Fibroblast of the aortic adventitia (primary cell): ENCODE results near the gene GLI3. TPM values are rescaled to one million over a fixed set of nuclear protein-coding genes. Genes with fewer than 3 reads are reported as not detected.

Source experiments
- DNase-seq: peaks from one replicate; pipeline ENCODE4 v3.0.0-alpha.2; 2010; ENCODE audit warnings: low read depth
- H3K4me3 ChIP-seq: 2 replicates; pipeline ENCODE4 v1.5.1; 2011; ENCODE audit warnings: low read depth, mild to moderate bottlenecking, control low read depth, low read length, moderate library complexity
- total RNA-seq: library from RNA; depleted of rRNA; stranded (reverse); fragments of >200 nt; gene quantifications from 2 replicates; pipeline ENCODE4 v1.2.3, GENCODE V29; 2012; ENCODE audit warnings: low replicate concordance
- TF ChIP-seq, protein P1 (sequence below): IDR thresholded peaks from 2 replicates; pipeline ENCODE4 v1.5.1; 2011; ENCODE audit warnings: mild to moderate bottlenecking, low read length, control low read depth, inconsistent platforms; ENCODE audit not compliant: insufficient read depth

The GLI3 gene
- total RNA-seq, 1 donor: 7.0 TPM

- H3K4me3 ChIP-seq: no peak overlapping the region
- TF ChIP-seq, protein P1, sequence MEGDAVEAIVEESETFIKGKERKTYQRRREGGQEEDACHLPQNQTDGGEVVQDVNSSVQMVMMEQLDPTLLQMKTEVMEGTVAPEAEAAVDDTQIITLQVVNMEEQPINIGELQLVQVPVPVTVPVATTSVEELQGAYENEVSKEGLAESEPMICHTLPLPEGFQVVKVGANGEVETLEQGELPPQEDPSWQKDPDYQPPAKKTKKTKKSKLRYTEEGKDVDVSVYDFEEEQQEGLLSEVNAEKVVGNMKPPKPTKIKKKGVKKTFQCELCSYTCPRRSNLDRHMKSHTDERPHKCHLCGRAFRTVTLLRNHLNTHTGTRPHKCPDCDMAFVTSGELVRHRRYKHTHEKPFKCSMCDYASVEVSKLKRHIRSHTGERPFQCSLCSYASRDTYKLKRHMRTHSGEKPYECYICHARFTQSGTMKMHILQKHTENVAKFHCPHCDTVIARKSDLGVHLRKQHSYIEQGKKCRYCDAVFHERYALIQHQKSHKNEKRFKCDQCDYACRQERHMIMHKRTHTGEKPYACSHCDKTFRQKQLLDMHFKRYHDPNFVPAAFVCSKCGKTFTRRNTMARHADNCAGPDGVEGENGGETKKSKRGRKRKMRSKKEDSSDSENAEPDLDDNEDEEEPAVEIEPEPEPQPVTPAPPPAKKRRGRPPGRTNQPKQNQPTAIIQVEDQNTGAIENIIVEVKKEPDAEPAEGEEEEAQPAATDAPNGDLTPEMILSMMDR: no peak
- DNase-seq: peak; percentile 53
Observed at GRCh38 chr7:42238709-42239366, 1.8 kb upstream of the GLI3 start.

DNA sequence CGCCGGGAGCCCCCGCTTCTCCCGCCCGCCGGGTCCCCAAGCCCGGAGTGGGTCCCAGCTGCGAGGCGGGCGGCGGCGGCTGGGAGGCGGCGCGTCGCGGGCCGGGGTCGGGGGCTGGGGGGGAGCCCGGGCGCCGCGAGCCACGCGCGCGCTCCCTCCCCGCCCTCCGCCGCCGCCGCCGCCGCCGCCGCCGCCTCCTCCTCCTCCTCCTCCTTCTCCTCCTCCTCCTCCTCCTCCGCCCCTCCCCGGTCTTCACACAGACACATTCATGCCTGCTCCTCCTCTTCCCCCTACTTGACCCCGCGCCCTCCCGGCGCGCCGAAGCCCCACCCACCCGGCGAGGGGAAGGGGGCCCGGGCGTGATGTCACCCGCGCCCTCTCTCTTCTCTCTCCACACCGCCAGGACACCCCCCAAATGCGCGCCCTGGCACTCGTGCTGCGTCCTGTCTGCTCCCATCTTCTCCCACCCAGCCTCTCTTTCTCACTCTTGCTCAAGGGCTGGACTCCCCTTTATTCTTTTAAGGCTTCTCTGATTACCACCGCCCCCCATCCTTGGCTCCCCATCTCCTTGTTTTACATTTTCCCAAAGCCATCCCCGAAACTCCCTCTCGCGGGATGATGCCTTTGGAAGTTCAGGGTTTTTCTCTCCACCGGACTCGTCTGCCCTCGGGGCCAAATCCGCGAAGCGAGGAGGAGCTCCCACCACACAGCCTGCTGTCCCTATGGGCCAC is 967 bp upstream of the GLI3 start:
- TF ChIP-seq, protein P1: no peak
- DNase-seq: peak; percentile 48
- peak overlapping the region; percentile 89 for H3K4me3 ChIP-seq

DNA sequence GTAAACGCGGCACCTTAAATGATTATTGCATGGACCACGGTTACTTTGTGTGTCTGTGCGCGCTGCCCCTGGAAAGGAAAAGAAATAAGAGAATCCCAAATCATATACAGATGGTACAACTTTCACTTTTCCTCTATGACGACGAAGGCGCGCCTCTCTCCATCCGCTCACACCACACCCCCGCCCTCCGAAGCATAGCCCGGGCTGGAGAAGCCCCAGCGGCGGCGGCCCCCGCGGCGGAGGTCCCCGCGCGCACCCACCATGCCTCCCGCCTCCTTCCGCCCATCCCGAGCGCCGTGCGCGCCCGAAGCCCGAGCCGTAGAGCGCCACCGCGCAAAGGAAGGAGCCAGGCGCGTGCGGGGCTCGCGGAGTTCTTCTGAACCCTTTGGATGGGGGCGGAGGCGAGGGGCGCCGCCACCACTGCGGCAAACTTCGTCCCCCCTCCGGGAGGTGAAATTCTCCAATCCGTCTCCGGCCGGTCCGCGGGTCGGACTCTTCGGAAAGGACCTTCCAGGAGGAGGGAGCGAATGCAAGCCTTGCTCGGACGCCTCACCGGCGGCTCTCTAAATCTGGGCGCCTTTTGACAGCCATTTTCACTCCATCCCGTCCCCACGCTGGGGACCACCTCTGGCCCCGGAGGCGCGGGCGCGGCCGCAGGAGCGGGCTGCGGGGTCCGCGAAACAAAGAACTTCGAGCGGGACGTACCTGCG is 588 bp downstream of the GLI3 start:
- H3K4me3 ChIP-seq: peak overlapping the region; percentile 89
- peak; percentile 72 for DNase-seq
- TF ChIP-seq, protein P1: no peak

GRCh38 chr7:42235741-42236161 is 1.3 kb downstream of the GLI3 start:
- TF ChIP-seq, protein P1: no peak
- H3K4me3 ChIP-seq: peak overlapping the region; percentile 89
- no peak for DNase-seq

DNA sequence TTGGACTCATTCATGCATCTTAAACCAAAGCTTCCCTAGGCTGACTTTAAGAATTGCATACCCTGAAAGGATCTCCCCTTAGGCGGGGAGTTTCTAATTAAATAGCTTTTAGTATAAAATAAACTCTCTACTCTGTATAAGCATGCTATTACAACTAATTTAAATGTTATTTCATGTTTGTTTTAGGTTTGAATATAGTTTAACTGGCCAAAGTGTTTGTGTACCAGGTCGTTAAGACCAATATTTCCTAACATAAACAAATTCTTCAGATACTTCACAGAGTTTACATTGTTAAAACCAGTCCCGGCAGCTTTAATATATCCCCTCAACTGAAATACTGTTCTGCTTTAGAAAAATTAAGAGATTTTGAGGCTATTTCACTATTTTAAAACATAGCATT is 2.3 kb downstream of the GLI3 start:
- no peak for DNase-seq
- no peak overlapping the region for H3K4me3 ChIP-seq

GRCh38 chr7:42233695-42234331 is 3.2 kb downstream of the GLI3 start:
- no peak overlapping the region for H3K4me3 ChIP-seq
- peak; percentile 66 for DNase-seq

More for the DNA sequence above, 2.3 kb downstream of the GLI3 start:
- TF ChIP-seq, protein P1: no peak

More at GRCh38 chr7:42233695-42234331, 3.2 kb downstream of the GLI3 start:
- TF ChIP-seq, protein P1: no peak
